ENCODE data around the gene GPRC5D. TPM values are rescaled to one million over a fixed set of nuclear protein-coding genes. Genes with fewer than 3 reads are reported as not detected.

Gene GPRC5D
- total and polyA plus RNA-seq, 9 of the 15 experiments (the other 6 are each of a cell fraction or from before 2014, with no cell fraction given) = 1.0 to 1.1 TPM; not detected in 7

- TF ChIP-seq SMARCA4 (IDR thresholded peaks at IDR 0.05) (0 out of 2 replicates have a peak, but pooled peaks have one; percentile 16), HDAC2 (IDR thresholded peaks at IDR 0.05) (no peak), TRIM24 (IDR thresholded peaks at IDR 0.05) (peak; percentile 56 to 77; a peak in 2 of 4 replicates), JUN (IDR thresholded peaks at IDR 0.05; ENCODE audit: borderline replicate concordance, low read depth, low read length) (peak; percentile 62; the same call in 1 of the 2 replicates), JUN (CRISPR knock-in tag; IDR thresholded peaks at IDR 0.05; ENCODE audit: borderline replicate concordance) (no peak), HNRNPLL (IDR thresholded peaks at IDR 0.05; ENCODE audit: low read depth, low read length, poor library complexity, severe bottlenecking) (no peak), CEBPG (CRISPR knock-in tag; IDR thresholded peaks at IDR 0.05) (peak; percentile 31; the same call in 1 of the 2 replicates), CEBPG (tag; conservative IDR thresholded peaks at IDR 0.05 in 1 of 2, IDR thresholded peaks at IDR 0.05 in 1 of 2) (peak in 1 of 2 experiments; percentile 93; a peak in 2 of 4 replicates), PTBP1 (IDR thresholded peaks at IDR 0.05; ENCODE audit: low read depth, low read length) (no peak), ATF3 (IDR thresholded peaks at IDR 0.05) (peak; percentile 91), ATF3 (CRISPR knock-in tag; conservative IDR thresholded peaks at IDR 0.05) (no peak), MCM2 (IDR thresholded peaks at IDR 0.05; ENCODE audit: low read depth) (no peak), ZNF589 (CRISPR knock-in tag; IDR thresholded peaks at IDR 0.05; ENCODE audit: low read depth) (peak; percentile 41; the same call in 1 of the 2 replicates), KDM2B (CRISPR knock-in tag; IDR thresholded peaks at IDR 0.05) (no peak), ZNF584 (CRISPR knock-in tag; IDR thresholded peaks at IDR 0.05; ENCODE audit: low read depth) (peak; percentile 39; the same call in 1 of the 2 replicates)
Measured at GRCh38 chr12:12899530-12900380, 52.2 kb downstream of the GPRC5D start (continued).
